ENCODE measurements around the gene ARL2.
"Not testable (repeated sequence)": the region's sequence is repeated elsewhere in the genome, so short reads cannot be mapped to it uniquely, and the experiment has no call there.

- not testable (repeated sequence) for TF ChIP-seq CTCF (optimal IDR thresholded peaks at IDR 0.05 in 1 of 3, IDR thresholded peaks at IDR 0.05 in 1 of 3, conservative IDR thresholded peaks at IDR 0.05 in 1 of 3; ENCODE audit: extremely low read depth in 1 of 3, insufficient read depth in 2 of 3, low read length in 3 of 3); EZH2 (IDR thresholded peaks at IDR 0.05; ENCODE audit: low read length)
These were observed 30.6 kb upstream of the ARL2 start for GRCh38 chr11:64983339-64983738.
